K562 (cell line): ENCODE measurements around the gene PI4KA. TPM values are rescaled to one million over a fixed set of nuclear protein-coding genes. Genes with fewer than 3 reads are reported as not detected.
A peak's percentile ranks its signal among the peaks of the same experiment; 100 is the strongest.

Source experiments
- ARID4B ChIP-seq: sonication (generic); formaldehyde crosslinking; IDR thresholded peaks from 2 replicates; pipeline ENCODE4 v1.8.0; 2022; ENCODE audit warnings: mild to moderate bottlenecking, missing genetic modification reagents
- C11orf30 ChIP-seq: fragments of 450-650 bp; IDR thresholded peaks from 2 replicates; pipeline ENCODE4 v1.6.1; 2016; ENCODE audit warnings: low read depth, mild to moderate bottlenecking
- PHF20 ChIP-seq: fragments of 450-650 bp; IDR thresholded peaks from 2 replicates; pipeline ENCODE4 v1.6.1; 2018; ENCODE audit not compliant: partially characterized antibody
- REST ChIP-seq, 2 experiments: fragments of 450-650 bp; formaldehyde crosslinking in 1 of 2; IDR thresholded peaks; 2 replicates each; pipeline versions ENCODE4 v1.4.0 to v1.6.1; 2014 to 2020; ENCODE audit warnings: mild to moderate bottlenecking in 2 of 2, borderline replicate concordance in 1 of 2, low read depth in 1 of 2
- STAT6 ChIP-seq: sonication (generic); formaldehyde crosslinking; IDR thresholded peaks from 2 replicates; pipeline ENCODE4 v1.8.1; 2023; ENCODE audit warnings: mild to moderate bottlenecking, missing genetic modification reagents
- TCF7 ChIP-seq: sonication (generic); IDR thresholded peaks from 2 replicates; pipeline ENCODE4 v1.6.1; 2016; ENCODE audit warnings: antibody characterized with exemption, borderline replicate concordance
- THAP12 ChIP-seq: fragments of 250-450 bp; sonication (Bioruptor Pico); IDR thresholded peaks from 2 replicates; pipeline ENCODE4 v1.9.0; 2021; ENCODE audit warnings: mild to moderate bottlenecking, inconsistent platforms
- polyA plus RNA-seq, 8 experiments: library from polyadenylated mRNA; depleted of rRNA in 4 of 8; stranded (reverse) in 5 of 8; unstranded in 3 of 8; fragments of >200 nt; fragmentation: Nextera tagmentation in 2 of 8; fragmentation: Illumina TruSeq in 1 of 8; extraction: Ambion mirVana in 2 of 8; extraction: Trizol in 1 of 8; gene quantifications; 2 replicates each; pipeline versions ENCODE4 v1.2.1 to v1.2.3, GENCODE V29; 2011 to 2014; ENCODE audit warnings: inconsistent platforms in 1 of 8, missing spikeins in 1 of 8
- total RNA-seq, 7 experiments: library from RNA; depleted of rRNA in 6 of 7; stranded (reverse); fragments of >200 nt in 6 of 7; fragmentation: Illumina TruSeq in 2 of 7; extraction: Trizol in 2 of 7; gene quantifications; 2 replicates each; pipeline versions ENCODE4 v1.2.1 to v1.2.3, GENCODE V29; 2011 to 2021; ENCODE audit warnings: low replicate concordance in 1 of 7

The PI4KA gene
- total and polyA plus RNA-seq, 9 of the 15 experiments (the other 6 are each of a cell fraction or from before 2014, with no cell fraction given), result 7.3 to 187 (median 84.7) TPM

- TF ChIP-seq ARID4B (0 out of 2 replicates have a peak, but pooled peaks have one; percentile 50), STAT6 (CRISPR knock-in tag) (peak; percentile 49; the same call in 1 of the 2 replicates), REST (IDR thresholded peaks at IDR 0.05; ENCODE audit: borderline replicate concordance) (no peak), REST (CRISPR knock-in tag; IDR thresholded peaks at IDR 0.05; ENCODE audit: low read depth) (no peak), TCF7 (0 out of 2 replicates have a peak, but pooled peaks have one; percentile 25), C11orf30 (no peak), PHF20 (peak; percentile 15), THAP12 (0 out of 2 replicates have a peak, but pooled peaks have one; percentile 17)
Measured at GRCh38 chr22:20763630-20764470, 94.8 kb downstream of the PI4KA start (continued).
